NT2/D1 (cell line): ENCODE results near the gene ERGIC1.

ENCODE experiments used
- DNase-seq: peaks from one replicate; pipeline ENCODE4 v3.0.0-alpha.2; 2011; ENCODE audit warnings: low read depth, low spot score
- H3K27me3 ChIP-seq: 2 replicates; pipeline ENCODE4 v1.6.0; 2011; ENCODE audit warnings: mild to moderate bottlenecking; ENCODE audit not compliant: insufficient read length, insufficient read depth
- H3K36me3 ChIP-seq: 2 replicates; pipeline ENCODE4 v1.6.1; 2011; ENCODE audit warnings: mild to moderate bottlenecking, low read length, mixed read lengths; ENCODE audit not compliant: insufficient read depth, insufficient read length
- H3K4me1 ChIP-seq: 2 replicates; pipeline ENCODE4 v1.5.1; 2011; ENCODE audit not compliant: insufficient read depth, insufficient read length
- H3K4me3 ChIP-seq: 2 replicates; pipeline ENCODE4 v1.5.1; 2011; ENCODE audit warnings: low read depth; ENCODE audit not compliant: insufficient read length
- H3K9ac ChIP-seq: 2 replicates; pipeline ENCODE4 v1.6.0; 2011; ENCODE audit warnings: low read depth; ENCODE audit not compliant: insufficient read length
- H3K9me3 ChIP-seq: 2 replicates; pipeline ENCODE4 v1.5.1; 2011; ENCODE audit warnings: mild to moderate bottlenecking, low read length; ENCODE audit not compliant: insufficient read depth
- SUZ12 ChIP-seq: IDR thresholded peaks from 2 replicates; pipeline ENCODE4 v1.6.1; 2011; ENCODE audit not compliant: insufficient read length, insufficient read depth; ENCODE audit errors: extremely low read depth
- YY1 ChIP-seq: IDR thresholded peaks from 2 replicates; pipeline ENCODE4 v1.6.1; 2011; ENCODE audit not compliant: insufficient read length, insufficient read depth
- ZNF274 ChIP-seq: IDR thresholded peaks from 2 replicates; pipeline ENCODE4 v1.6.1; 2011; ENCODE audit warnings: mild to moderate bottlenecking, low read depth, low read length

The ERGIC1 gene

DNA sequence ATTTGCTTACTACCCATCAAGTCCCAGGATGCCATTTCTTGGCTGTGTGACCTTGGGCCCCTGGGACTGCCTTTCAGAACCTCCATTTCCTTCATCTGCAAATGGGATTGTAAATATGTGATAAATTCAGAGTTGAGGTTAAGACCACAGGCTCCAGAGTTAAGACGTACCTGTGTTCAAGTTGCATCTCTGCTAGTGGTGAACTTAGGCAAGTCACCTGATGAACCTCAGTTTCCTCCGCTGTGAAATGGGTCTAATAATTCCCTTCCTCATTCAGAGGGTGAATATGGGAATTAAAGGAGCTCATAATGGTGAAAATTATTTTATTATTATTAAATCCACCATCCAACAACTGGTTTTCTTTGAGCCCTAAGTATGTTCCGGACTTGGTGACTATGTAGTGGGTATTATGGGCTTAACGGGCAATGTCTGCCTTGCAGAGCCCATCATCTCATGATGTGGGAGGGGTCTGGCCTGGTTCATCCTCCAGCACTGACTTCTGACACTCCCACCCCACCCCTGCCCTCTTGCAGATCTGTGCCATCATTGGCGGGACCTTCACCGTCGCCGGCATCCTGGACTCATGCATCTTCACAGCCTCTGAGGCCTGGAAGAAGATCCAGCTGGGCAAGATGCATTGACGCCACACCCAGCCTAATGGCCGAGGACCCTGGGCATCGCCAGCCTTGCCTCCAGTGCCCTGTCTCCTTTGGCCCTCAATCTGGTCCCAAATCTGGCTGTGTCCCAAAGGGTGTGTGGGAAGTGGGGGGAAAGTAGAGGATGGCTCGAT, 116.3 kb downstream of the ERGIC1 start:
- Histone ChIP-seq H3K27me3 (no peaks in the 10 kb centered on the region), H3K9me3 (no peaks in the 10 kb centered on the region), H3K4me1 (no peaks in the 10 kb centered on the region), H3K36me3 (peaks cover 31% of the 10 kb centered on the region), H3K9ac (no peak overlapping the region), H3K4me3 (no peak overlapping the region)
- no peak for DNase-seq
- TF ChIP-seq ZNF274 (no peak), SUZ12 (no peak), YY1 (no peak)

DNA sequence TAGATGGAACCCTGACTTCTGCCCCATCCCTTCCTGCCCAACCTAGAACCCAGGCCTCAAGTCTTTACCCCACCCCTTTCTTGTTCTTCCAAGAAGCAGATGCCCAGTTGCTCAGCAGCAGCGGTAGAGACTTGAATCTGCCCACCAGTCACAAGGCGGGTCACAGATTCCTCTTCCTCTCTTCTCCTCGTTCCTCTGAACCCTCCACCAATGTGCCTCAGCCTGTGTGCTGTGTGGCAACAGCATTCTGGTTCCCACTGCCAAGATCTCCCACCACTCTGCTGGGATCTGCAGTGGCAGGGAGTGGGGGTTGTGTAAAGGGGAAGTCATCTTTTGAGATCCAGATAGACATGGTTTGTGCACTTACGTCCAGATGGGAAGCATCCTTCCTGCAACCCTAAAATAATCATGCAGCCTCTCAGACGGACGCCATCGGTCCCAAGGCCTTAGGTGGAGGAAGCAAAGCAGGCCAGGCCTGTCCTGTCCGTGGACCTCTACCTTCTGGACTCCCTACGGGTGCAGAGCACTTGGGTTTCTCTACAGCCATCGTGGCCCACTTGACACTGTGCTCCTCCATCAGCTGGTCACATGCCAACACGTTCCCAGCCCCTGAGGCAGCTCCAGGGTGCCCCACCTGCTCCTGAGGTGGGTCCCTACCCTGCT, 117.5 kb downstream of the ERGIC1 start:
- TF ChIP-seq SUZ12 = no peak
- no peak for TF ChIP-seq ZNF274
- TF ChIP-seq YY1 = no peak
- Histone ChIP-seq H3K27me3 (no peaks in the 10 kb centered on the region), H3K4me3 (no peak overlapping the region), H3K9me3 (no peaks in the 10 kb centered on the region), H3K4me1 (no peaks in the 10 kb centered on the region), H3K36me3 (peaks cover 24% of the 10 kb centered on the region), H3K9ac (no peak overlapping the region)
- no peak for DNase-seq

DNA sequence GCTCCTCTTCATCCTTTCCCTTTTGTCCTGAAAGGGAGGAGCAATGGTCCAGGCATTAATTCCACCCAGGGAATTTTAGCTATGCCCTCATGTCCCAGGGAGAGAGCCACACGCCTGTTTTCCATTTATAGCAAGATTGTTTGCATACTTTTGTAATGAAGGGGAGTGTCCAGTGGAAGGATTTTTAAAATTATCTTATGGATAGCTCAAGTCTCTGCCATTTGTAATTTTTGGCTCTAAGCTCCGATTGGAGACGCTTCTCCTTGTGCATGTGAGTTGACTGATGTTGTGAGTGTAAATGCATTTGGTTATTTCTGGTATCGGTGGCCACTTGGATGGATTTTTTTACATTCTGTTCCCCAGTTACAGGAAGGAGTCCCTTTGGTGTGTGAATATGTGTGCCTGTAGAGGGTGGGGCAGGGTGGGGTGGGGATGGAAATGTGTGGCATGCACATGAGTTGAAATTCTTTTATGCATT, 118.0 kb downstream of the ERGIC1 start:
- H3K27me3 ChIP-seq = no peaks in the 10 kb centered on the region
- no peak for DNase-seq
- H3K9ac ChIP-seq = no peak overlapping the region
- TF ChIP-seq YY1 = no peak
- no peak for TF ChIP-seq ZNF274
- TF ChIP-seq SUZ12 = no peak
- H3K4me3 ChIP-seq = no peak overlapping the region
- no peaks in the 10 kb centered on the region for H3K9me3 ChIP-seq
- H3K36me3 ChIP-seq = peaks cover 22% of the 10 kb centered on the region
- no peaks in the 10 kb centered on the region for H3K4me1 ChIP-seq

DNA sequence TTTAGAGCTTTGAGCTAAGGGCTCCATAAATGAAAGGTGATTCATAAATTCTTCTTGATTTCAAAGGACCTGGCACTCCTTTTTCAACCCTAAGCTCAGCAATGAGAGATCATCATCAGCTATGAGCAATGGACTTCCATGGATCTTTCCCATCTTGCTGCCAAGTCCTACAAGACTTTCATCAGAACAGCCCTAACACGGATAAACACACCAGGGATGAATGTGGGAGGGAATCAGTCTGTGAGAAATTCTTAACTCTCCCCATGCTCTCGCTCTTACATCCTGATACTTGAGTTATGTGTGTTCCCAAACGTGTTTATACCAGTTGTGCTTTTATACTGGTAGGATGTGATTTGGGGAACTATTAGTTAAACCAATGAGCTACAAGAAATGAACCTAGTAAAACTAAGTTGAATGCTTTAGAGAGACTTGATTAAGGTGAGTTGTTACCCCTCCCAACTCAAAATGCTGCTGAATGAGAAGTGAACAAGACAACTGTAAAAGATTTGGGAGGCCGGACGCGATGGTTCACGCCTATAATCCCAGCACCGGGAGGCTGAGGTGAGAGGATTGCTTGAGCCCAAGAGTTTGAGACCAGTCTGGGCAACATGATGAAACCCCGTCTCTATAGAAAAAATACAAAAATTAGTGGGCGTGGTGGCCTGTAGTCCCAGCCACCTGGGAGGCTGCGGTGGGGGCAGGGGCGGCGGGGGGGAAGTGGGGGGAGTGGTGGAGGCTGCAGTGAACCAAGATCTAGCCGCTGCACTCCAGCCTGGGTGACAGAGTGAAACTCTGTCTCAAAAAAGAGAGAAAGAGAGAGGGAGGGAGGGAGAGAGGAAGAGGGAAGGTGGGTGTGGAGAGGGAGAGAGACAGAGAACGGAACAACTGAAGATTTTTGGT, 120.0 kb downstream of the ERGIC1 start:
- Histone ChIP-seq H3K9ac (no peak overlapping the region), H3K36me3 (peaks cover 16% of the 10 kb centered on the region), H3K27me3 (peaks cover 5% of the 10 kb centered on the region), H3K4me3 (no peak overlapping the region), H3K9me3 (no peaks in the 10 kb centered on the region), H3K4me1 (no peaks in the 10 kb centered on the region)
- no peak for TF ChIP-seq ZNF274
- TF ChIP-seq SUZ12 = no peak
- TF ChIP-seq YY1 = no peak
- no peak for DNase-seq

DNA sequence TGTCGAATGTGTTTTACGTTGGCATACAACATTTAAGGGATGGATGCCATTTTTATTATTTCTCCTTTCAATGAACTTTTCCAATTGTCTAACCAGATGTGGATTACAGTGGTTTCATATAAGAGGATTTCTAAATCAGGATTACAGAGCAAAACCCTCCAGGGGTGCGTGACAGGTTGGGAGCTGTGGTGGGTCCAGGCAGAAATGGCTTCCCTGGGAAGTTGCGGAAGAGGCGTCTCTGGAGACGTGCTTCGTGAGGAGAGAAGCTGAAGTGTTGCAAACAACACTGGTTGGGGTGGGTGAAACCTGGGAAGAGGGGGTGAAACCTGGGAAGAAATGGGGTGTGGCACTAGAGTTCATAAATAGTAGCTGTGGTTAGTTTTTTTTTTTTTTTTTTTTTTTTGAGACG, 120.7 kb downstream of the ERGIC1 start:
- TF ChIP-seq YY1 (no peak), ZNF274 (no peak), SUZ12 (no peak)
- Histone ChIP-seq H3K9me3 (no peaks in the 10 kb centered on the region), H3K4me3 (no peak overlapping the region), H3K27me3 (peaks cover 5% of the 10 kb centered on the region), H3K9ac (no peak overlapping the region), H3K4me1 (no peaks in the 10 kb centered on the region), H3K36me3 (peaks cover 16% of the 10 kb centered on the region)
- DNase-seq = no peak

DNA sequence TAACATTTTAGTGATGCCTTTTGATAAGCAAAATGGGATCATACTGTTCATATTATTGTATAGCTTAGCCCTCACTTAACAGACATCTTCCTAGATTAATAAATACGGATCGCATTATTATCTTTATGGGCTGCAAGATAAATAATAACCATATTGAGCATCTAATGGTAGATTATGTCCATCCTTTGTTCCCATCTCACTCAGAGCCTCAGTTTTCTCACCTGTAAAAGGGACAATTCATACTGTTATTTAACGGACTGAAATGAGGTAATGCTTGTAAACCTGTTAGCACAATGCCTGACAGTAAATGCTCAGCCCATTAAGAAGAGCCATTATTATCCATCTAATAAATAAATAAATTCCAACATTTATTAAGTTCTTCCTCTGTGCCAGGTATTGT, 122.2 kb downstream of the ERGIC1 start:
- no peaks in the 10 kb centered on the region for H3K4me1 ChIP-seq

DNA sequence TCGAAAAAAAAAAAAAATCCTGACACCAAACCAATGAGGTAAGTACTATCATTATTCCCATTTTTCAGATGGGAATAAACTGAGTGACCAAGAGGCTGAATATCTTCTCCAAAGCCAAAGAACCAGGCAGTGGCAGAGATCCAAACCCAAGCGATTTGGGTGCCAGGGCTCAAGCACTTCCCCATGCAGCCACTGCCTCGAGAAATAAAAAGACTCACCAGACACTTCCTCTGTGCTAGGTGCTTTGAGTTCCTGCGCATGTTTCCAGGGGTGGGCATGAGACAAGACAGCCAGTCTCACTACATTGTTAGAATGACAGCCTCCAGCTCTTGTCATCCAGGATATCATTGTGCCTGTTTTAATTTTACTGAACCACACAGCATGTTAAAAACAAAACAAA, 122.9 kb downstream of the ERGIC1 start:
- no peaks in the 10 kb centered on the region for H3K4me1 ChIP-seq
- H3K9me3 ChIP-seq = no peaks in the 10 kb centered on the region
- peaks cover 16% of the 10 kb centered on the region for H3K36me3 ChIP-seq
- H3K9ac ChIP-seq = no peak overlapping the region
- peaks cover 5% of the 10 kb centered on the region for H3K27me3 ChIP-seq
- TF ChIP-seq SUZ12 (no peak), YY1 (no peak), ZNF274 (no peak)
- no peak overlapping the region for H3K4me3 ChIP-seq
- no peak for DNase-seq

More for the DNA sequence above, 122.2 kb downstream of the ERGIC1 start:
- Histone ChIP-seq H3K27me3 (peaks cover 5% of the 10 kb centered on the region), H3K9ac (no peak overlapping the region), H3K9me3 (no peaks in the 10 kb centered on the region), H3K4me3 (no peak overlapping the region), H3K36me3 (peaks cover 16% of the 10 kb centered on the region)
- no peak for DNase-seq
- TF ChIP-seq ZNF274 (no peak), SUZ12 (no peak), YY1 (no peak)
